ENCODE results near the gene LINC01488.

The LINC01488 gene

GRCh38 chr11:69463181-69463994 lies 18.1 kb upstream of the LINC01488 start:
- no peak for DNase-seq (ENCODE audit: extremely low read depth in 1 of 2, low read depth in 1 of 2)

- no peak for DNase-seq (ENCODE audit: extremely low read depth in 1 of 2, low read depth in 1 of 2)
Measured at GRCh38 chr11:69463995-69464960, 17.2 kb upstream of the LINC01488 start.

- DNase-seq (ENCODE audit: extremely low read depth in 1 of 2, low read depth in 1 of 2), result no peak
Measured at GRCh38 chr11:69465236-69466000, 16.0 kb upstream of the LINC01488 start.

GRCh38 chr11:69466039-69466438 lies 15.4 kb upstream of the LINC01488 start:
- no peak for DNase-seq (ENCODE audit: extremely low read depth in 1 of 2, low read depth in 1 of 2)

- no peak for DNase-seq (ENCODE audit: extremely low read depth in 1 of 2, low read depth in 1 of 2)
Measured at GRCh38 chr11:69467196-69467595, 14.3 kb upstream of the LINC01488 start.

GRCh38 chr11:69467646-69468045 lies 13.8 kb upstream of the LINC01488 start:
- no peak for DNase-seq (ENCODE audit: extremely low read depth in 1 of 2, low read depth in 1 of 2)

- DNase-seq (ENCODE audit: extremely low read depth in 1 of 2, low read depth in 1 of 2), result no peak
Measured at GRCh38 chr11:69468221-69468620, 13.2 kb upstream of the LINC01488 start.

- DNase-seq (ENCODE audit: extremely low read depth in 1 of 2, low read depth in 1 of 2), result no peak
Measured at GRCh38 chr11:69468911-69469885, 12.3 kb upstream of the LINC01488 start.

GRCh38 chr11:69470301-69470700 lies 11.2 kb upstream of the LINC01488 start:
- no peak for DNase-seq (ENCODE audit: extremely low read depth in 1 of 2, low read depth in 1 of 2)

- DNase-seq (ENCODE audit: extremely low read depth in 1 of 2, low read depth in 1 of 2), result no peak
Measured at GRCh38 chr11:69470793-69471728, 10.4 kb upstream of the LINC01488 start.

- DNase-seq (ENCODE audit: extremely low read depth in 1 of 2, low read depth in 1 of 2), result no peak
Measured at GRCh38 chr11:69471729-69472540, 9.5 kb upstream of the LINC01488 start.

- DNase-seq (ENCODE audit: extremely low read depth in 1 of 2, low read depth in 1 of 2), result no peak
Measured at GRCh38 chr11:69472541-69473275, 8.8 kb upstream of the LINC01488 start.

- DNase-seq (ENCODE audit: extremely low read depth in 1 of 2, low read depth in 1 of 2), result no peak
Measured at GRCh38 chr11:69473276-69473845, 8.1 kb upstream of the LINC01488 start.

- no peak for DNase-seq (ENCODE audit: extremely low read depth in 1 of 2, low read depth in 1 of 2)
Measured at GRCh38 chr11:69474736-69475135, 6.7 kb upstream of the LINC01488 start.

GRCh38 chr11:69475141-69475865 lies 6.2 kb upstream of the LINC01488 start:
- no peak for DNase-seq (ENCODE audit: extremely low read depth in 1 of 2, low read depth in 1 of 2)

- no peak for DNase-seq (ENCODE audit: extremely low read depth in 1 of 2, low read depth in 1 of 2)
Measured at GRCh38 chr11:69475866-69476471, 5.5 kb upstream of the LINC01488 start.

All from activated CD8-positive, alpha-beta memory T cell treated with anti-CD3 and anti-CD28 coated beads for 1 hour (primary cell).